HEK293T (cell line): ENCODE results near the gene ZFYVE16.

Source experiments
- BHLHE40 ChIP-seq: fragments of 450-650 bp; IDR thresholded peaks from 2 replicates; pipeline ENCODE4 v1.6.1; 2016; ENCODE audit warnings: mild to moderate bottlenecking, moderate library complexity, borderline replicate concordance
- ELF4 ChIP-seq: fragments of 450-650 bp; IDR thresholded peaks from 2 replicates; pipeline ENCODE4 v1.6.1; 2017; ENCODE audit warnings: antibody characterized with exemption
- FOXA1 ChIP-seq: fragments of 450-650 bp; IDR thresholded peaks from 2 replicates; pipeline ENCODE4 v1.6.1; 2016; ENCODE audit warnings: mild to moderate bottlenecking
- FOXK2 ChIP-seq: fragments of 450-650 bp; IDR thresholded peaks from 2 replicates; pipeline ENCODE4 v1.6.1; 2016; ENCODE audit warnings: mild to moderate bottlenecking
- HDGF ChIP-seq: fragments of 450-650 bp; IDR thresholded peaks from 2 replicates; pipeline ENCODE4 v1.6.1; 2017; ENCODE audit warnings: antibody characterized with exemption, borderline replicate concordance
- SUZ12 ChIP-seq: fragments of 450-650 bp; IDR thresholded peaks from 2 replicates; pipeline ENCODE4 v1.6.1; 2016; ENCODE audit warnings: mild to moderate bottlenecking

- TF ChIP-seq HDGF: no peak
- TF ChIP-seq BHLHE40: no peak
- no peak for TF ChIP-seq ELF4
- no peak for TF ChIP-seq FOXA1
- no peak for TF ChIP-seq FOXK2
- no peak for TF ChIP-seq SUZ12
These were observed 35.1 kb upstream of the ZFYVE16 start for GRCh38 chr5:80372780-80373179.
